ENCODE results near the gene DMTF1.

DNA sequence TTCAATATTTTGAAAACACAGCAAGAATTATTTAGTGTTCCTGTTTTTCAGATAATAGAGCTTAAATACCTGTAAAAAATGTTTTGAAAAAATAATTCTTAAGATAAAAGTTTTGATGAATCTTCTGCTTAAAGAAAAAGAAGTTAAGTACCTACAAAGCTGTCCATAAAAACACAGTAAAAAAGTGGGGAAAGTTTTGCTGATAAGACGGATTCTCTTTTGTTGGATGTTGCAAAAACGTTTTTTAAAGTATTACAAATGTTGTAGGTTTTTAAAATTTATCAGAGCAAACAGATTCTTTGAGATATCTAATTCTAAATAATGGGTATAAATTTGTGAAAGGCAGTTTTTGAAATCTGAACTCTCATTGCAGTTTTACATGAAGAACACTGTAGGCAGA lies 12.2 kb downstream of the DMTF1 start:
- TF ChIP-seq, protein P1, sequence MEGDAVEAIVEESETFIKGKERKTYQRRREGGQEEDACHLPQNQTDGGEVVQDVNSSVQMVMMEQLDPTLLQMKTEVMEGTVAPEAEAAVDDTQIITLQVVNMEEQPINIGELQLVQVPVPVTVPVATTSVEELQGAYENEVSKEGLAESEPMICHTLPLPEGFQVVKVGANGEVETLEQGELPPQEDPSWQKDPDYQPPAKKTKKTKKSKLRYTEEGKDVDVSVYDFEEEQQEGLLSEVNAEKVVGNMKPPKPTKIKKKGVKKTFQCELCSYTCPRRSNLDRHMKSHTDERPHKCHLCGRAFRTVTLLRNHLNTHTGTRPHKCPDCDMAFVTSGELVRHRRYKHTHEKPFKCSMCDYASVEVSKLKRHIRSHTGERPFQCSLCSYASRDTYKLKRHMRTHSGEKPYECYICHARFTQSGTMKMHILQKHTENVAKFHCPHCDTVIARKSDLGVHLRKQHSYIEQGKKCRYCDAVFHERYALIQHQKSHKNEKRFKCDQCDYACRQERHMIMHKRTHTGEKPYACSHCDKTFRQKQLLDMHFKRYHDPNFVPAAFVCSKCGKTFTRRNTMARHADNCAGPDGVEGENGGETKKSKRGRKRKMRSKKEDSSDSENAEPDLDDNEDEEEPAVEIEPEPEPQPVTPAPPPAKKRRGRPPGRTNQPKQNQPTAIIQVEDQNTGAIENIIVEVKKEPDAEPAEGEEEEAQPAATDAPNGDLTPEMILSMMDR (IDR thresholded peaks at IDR 0.05), result no peak
- TF ChIP-seq POLR2A (IDR thresholded peaks at IDR 0.05), result no peak
